DND-41 (cell line): ENCODE measurements around the gene TCP11.

Experiments
- ATAC-seq: fragments of 200-7000 bp; cut with Tn5 transposase; 3 replicates; pipeline ENCODE4 v1.9.1; 2021; ENCODE audit warnings: low read depth; ENCODE audit not compliant: insufficient read depth
- DNase-seq: peaks from one replicate; pipeline ENCODE4 v3.0.0-alpha.2; 2020
- H2AFZ ChIP-seq: 2 replicates; pipeline ENCODE4 v1.6.0; 2012; ENCODE audit warnings: low read depth, low read length
- H3K27ac ChIP-seq: 2 replicates; pipeline ENCODE4 v1.5.1; 2012; ENCODE audit warnings: low read length, inconsistent platforms
- H3K27me3 ChIP-seq: fragments of 200-600 bp; sonication (generic); 2 replicates; pipeline ENCODE4 v1.6.0; 2012; ENCODE audit warnings: low read length, mild to moderate bottlenecking, inconsistent platforms; ENCODE audit not compliant: insufficient read depth, poor library complexity
- H3K36me3 ChIP-seq: 2 replicates; pipeline ENCODE4 v1.5.1; 2012; ENCODE audit warnings: low read length, inconsistent platforms; ENCODE audit not compliant: insufficient read depth
- H3K4me1 ChIP-seq: 2 replicates; pipeline ENCODE4 v1.5.1; 2012; ENCODE audit warnings: mild to moderate bottlenecking, low read length; ENCODE audit not compliant: insufficient read depth
- H3K4me2 ChIP-seq: 2 replicates; pipeline ENCODE4 v1.6.0; 2012; ENCODE audit warnings: mild to moderate bottlenecking, moderate library complexity, low read length, inconsistent platforms; ENCODE audit not compliant: insufficient read depth
- H3K4me3 ChIP-seq, 2 experiments: fragments of 200-600 bp in 1 of 2; shearing (Covaris generic) in 1 of 2; 2 replicates each; pipeline ENCODE4 v1.5.1; 2012 to 2016; ENCODE audit warnings: inconsistent platforms in 2 of 2, low read length in 2 of 2, mild to moderate bottlenecking in 2 of 2, low read depth in 1 of 2, moderate library complexity in 1 of 2
- H3K79me2 ChIP-seq: 2 replicates; pipeline ENCODE4 v1.6.0; 2012; ENCODE audit warnings: low read length, inconsistent platforms; ENCODE audit not compliant: insufficient read depth
- H3K9ac ChIP-seq: 2 replicates; pipeline ENCODE4 v1.6.0; 2012; ENCODE audit warnings: low read depth, mild to moderate bottlenecking, inconsistent platforms, low read length, moderate library complexity
- H3K9me3 ChIP-seq: 2 replicates; pipeline ENCODE4 v1.5.1; 2012; ENCODE audit warnings: low read length, moderate library complexity, mild to moderate bottlenecking, inconsistent platforms; ENCODE audit not compliant: insufficient read depth, severe bottlenecking
- H4K20me1 ChIP-seq: 2 replicates; pipeline ENCODE4 v1.6.0; 2012; ENCODE audit warnings: low read length; ENCODE audit not compliant: insufficient read depth
- EZH2 ChIP-seq: IDR thresholded peaks from 3 replicates; pipeline ENCODE4 v1.6.1; 2012; ENCODE audit warnings: borderline replicate concordance, low read depth, mild to moderate bottlenecking, moderate library complexity, low read length, inconsistent platforms; ENCODE audit not compliant: severe bottlenecking
- TF ChIP-seq, protein P1 (sequence below): IDR thresholded peaks from 2 replicates; pipeline ENCODE4 v1.5.1; 2012; ENCODE audit warnings: borderline replicate concordance, low read length, moderate library complexity, mild to moderate bottlenecking; ENCODE audit not compliant: poor library complexity, severe bottlenecking; ENCODE audit errors: extremely low read depth

TCP11 gene

GRCh38 chr6:35128042-35128441, 13.1 kb downstream of the TCP11 start:
- DNase-seq (no peak), ATAC-seq (no peak)
- no peak overlapping the region for H3K27ac ChIP-seq
- no peak overlapping the region for H2AFZ ChIP-seq
- no peak overlapping the region for H3K4me2 ChIP-seq
- no peaks in the 10 kb centered on the region for H3K9me3 ChIP-seq
- H3K4me3 ChIP-seq: no peak overlapping the region
- H3K36me3 ChIP-seq: no peaks in the 10 kb centered on the region
- H3K27me3 ChIP-seq: peaks cover 6% of the 10 kb centered on the region
- TF ChIP-seq, protein P1, sequence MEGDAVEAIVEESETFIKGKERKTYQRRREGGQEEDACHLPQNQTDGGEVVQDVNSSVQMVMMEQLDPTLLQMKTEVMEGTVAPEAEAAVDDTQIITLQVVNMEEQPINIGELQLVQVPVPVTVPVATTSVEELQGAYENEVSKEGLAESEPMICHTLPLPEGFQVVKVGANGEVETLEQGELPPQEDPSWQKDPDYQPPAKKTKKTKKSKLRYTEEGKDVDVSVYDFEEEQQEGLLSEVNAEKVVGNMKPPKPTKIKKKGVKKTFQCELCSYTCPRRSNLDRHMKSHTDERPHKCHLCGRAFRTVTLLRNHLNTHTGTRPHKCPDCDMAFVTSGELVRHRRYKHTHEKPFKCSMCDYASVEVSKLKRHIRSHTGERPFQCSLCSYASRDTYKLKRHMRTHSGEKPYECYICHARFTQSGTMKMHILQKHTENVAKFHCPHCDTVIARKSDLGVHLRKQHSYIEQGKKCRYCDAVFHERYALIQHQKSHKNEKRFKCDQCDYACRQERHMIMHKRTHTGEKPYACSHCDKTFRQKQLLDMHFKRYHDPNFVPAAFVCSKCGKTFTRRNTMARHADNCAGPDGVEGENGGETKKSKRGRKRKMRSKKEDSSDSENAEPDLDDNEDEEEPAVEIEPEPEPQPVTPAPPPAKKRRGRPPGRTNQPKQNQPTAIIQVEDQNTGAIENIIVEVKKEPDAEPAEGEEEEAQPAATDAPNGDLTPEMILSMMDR: no peak
- no peak for TF ChIP-seq EZH2
- no peaks in the 10 kb centered on the region for H3K4me1 ChIP-seq
- H4K20me1 ChIP-seq: no peaks in the 10 kb centered on the region
- no peak overlapping the region for H3K9ac ChIP-seq
- H3K79me2 ChIP-seq: no peaks in the 10 kb centered on the region

- H4K20me1 ChIP-seq: no peaks in the 10 kb centered on the region
- peaks cover 6% of the 10 kb centered on the region for H3K27me3 ChIP-seq
- DNase-seq (no peak), ATAC-seq (no peak)
- no peaks in the 10 kb centered on the region for H3K79me2 ChIP-seq
- H3K36me3 ChIP-seq: no peaks in the 10 kb centered on the region
- no peak overlapping the region for H3K4me3 ChIP-seq
- H3K27ac ChIP-seq: no peak overlapping the region
- no peak overlapping the region for H3K9ac ChIP-seq
- H3K4me1 ChIP-seq: no peaks in the 10 kb centered on the region
- no peaks in the 10 kb centered on the region for H3K9me3 ChIP-seq
- no peak overlapping the region for H3K4me2 ChIP-seq
- H2AFZ ChIP-seq: no peak overlapping the region
- TF ChIP-seq EZH2: no peak
- TF ChIP-seq, protein P1: no peak
These were observed 16.8 kb downstream of the TCP11 start for GRCh38 chr6:35124356-35124755.

DNA sequence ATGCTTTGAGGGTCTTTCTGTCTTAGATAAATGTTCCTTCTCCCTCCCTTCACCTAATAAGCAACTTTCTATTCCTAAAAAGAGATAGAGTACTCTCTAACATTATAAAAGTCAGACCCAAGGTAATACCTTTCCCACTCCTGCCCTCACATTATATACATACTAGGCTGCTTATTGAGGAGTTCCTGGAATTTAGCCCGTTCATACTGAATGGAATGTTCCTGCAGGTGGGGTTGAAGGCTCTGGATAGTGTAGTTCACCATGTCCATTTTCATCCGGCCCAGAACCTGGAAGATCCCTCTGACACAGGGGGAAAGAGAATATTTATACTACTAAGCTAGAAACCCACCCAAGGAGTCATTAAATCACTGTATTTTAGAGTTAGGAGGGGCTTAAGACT, 20.4 kb downstream of the TCP11 start:
- no peaks in the 10 kb centered on the region for H3K79me2 ChIP-seq
- no peak overlapping the region for H3K4me2 ChIP-seq
- no peaks in the 10 kb centered on the region for H3K27me3 ChIP-seq
- no peaks in the 10 kb centered on the region for H3K4me1 ChIP-seq
- H3K36me3 ChIP-seq: no peaks in the 10 kb centered on the region
- H3K27ac ChIP-seq: no peak overlapping the region
- no peak for DNase-seq
- H3K4me3 ChIP-seq: no peak overlapping the region
- no peaks in the 10 kb centered on the region for H4K20me1 ChIP-seq
- H3K9me3 ChIP-seq: no peaks in the 10 kb centered on the region
- H3K9ac ChIP-seq: no peak overlapping the region
- TF ChIP-seq, protein P1: no peak
- TF ChIP-seq EZH2: no peak
- no peak overlapping the region for H2AFZ ChIP-seq
- ATAC-seq: no peak
